Muscle of back (tissue), 11 donors: Measurements from ENCODE around the gene SPR. TPM values are rescaled to one million over a fixed set of nuclear protein-coding genes. Genes with fewer than 3 reads are reported as not detected.
A peak's percentile ranks its signal among the peaks of the same experiment; 100 is the strongest.

Experiments used
- DNase-seq, 3 donors: peaks; one replicate each; pipeline versions ENCODE4 v3.0.0 to v3.0.0-alpha.2; 2013
- polyA plus RNA-seq, 10 donors: library from polyadenylated mRNA; unstranded; fragments of 120-200 nt; gene quantifications; one replicate each; pipeline ENCODE4 v1.2.1, GENCODE V29; 2013; ENCODE audit not compliant: insufficient read length in 10 of 10

The SPR gene
- polyA plus RNA-seq, 10 donors: 2.7 to 4.8 (median 3.5) TPM

GRCh38 chr2:72915320-72915906, 28.2 kb downstream of the SPR start:
- no peak for DNase-seq

- DNase-seq: peak in 2 of 3 donors; percentile 35 to 71
These were observed 28.9 kb downstream of the SPR start for GRCh38 chr2:72915907-72916742.

- no peak for DNase-seq
These were observed 29.5 kb downstream of the SPR start for GRCh38 chr2:72916743-72917137.

GRCh38 chr2:72917138-72917876, 30.1 kb downstream of the SPR start, which contains the start of gene EMX1:
Gene EMX1, plus strand, starts transcription at chr2:72917519. Its CDS starts 334 bp downstream, at chr2:72917853.
- no peak for DNase-seq

GRCh38 chr2:72917877-72918553, 30.8 kb downstream of the SPR start:
- DNase-seq: peak in 1 of 3 donors; percentile 55

- peak in 1 of 3 donors; percentile 25 for DNase-seq
These were observed 32.5 kb downstream of the SPR start for GRCh38 chr2:72919414-72920317.

- peak in 2 of 3 donors; percentile 46 to 81 for DNase-seq
These were observed 33.3 kb downstream of the SPR start for GRCh38 chr2:72920318-72921087.

GRCh38 chr2:72921088-72921851, 34.1 kb downstream of the SPR start:
- DNase-seq: no peak

GRCh38 chr2:72921853-72922252, 34.6 kb downstream of the SPR start:
- DNase-seq: no peak

GRCh38 chr2:72923833-72924352, 36.7 kb downstream of the SPR start:
- peak in 1 of 3 donors; percentile 17 for DNase-seq

- DNase-seq: peak in 1 of 3 donors; percentile 30
These were observed 37.4 kb downstream of the SPR start for GRCh38 chr2:72924353-72925240.

- peak in 1 of 3 donors; percentile 30 for DNase-seq
These were observed 38.2 kb downstream of the SPR start for GRCh38 chr2:72925328-72925943.

- no peak for DNase-seq
These were observed 39.2 kb downstream of the SPR start for GRCh38 chr2:72926368-72926767.

- no peak for DNase-seq
These were observed 39.7 kb downstream of the SPR start for GRCh38 chr2:72926811-72927465.

- DNase-seq: no peak
These were observed 40.7 kb downstream of the SPR start for GRCh38 chr2:72927619-72928550.

GRCh38 chr2:72929010-72929409, 41.8 kb downstream of the SPR start:
- DNase-seq: no peak
